H54 (cell line): ENCODE data around the gene TSPAN13.

Experiments
- DNase-seq: peaks from one replicate; pipeline ENCODE4 v3.0.0; 2011; ENCODE audit warnings: low spot score, mixed read lengths; ENCODE audit not compliant: insufficient read length
- FAIRE-seq: peaks from 3 replicates; lab custom pipeline; 2011; peaks lifted over from hg19 to GRCh38; lab: Jason Lieb, UNC
- POLR2A ChIP-seq: IDR thresholded peaks from 2 replicates; pipeline ENCODE4 v1.6.1; 2011; ENCODE audit warnings: low read depth, mild to moderate bottlenecking, low read length

TSPAN13 gene

GRCh38 chr7:16730937-16731336, 22.6 kb upstream of the TSPAN13 start:
- DNase-seq, result no peak
- no peak for TF ChIP-seq POLR2A
- FAIRE-seq, result no peak

- FAIRE-seq, result no peak
- TF ChIP-seq POLR2A, result no peak
- no peak for DNase-seq
Measured at GRCh38 chr7:16732828-16733227, 20.7 kb upstream of the TSPAN13 start.

GRCh38 chr7:16734148-16734726, 19.3 kb upstream of the TSPAN13 start:
- TF ChIP-seq POLR2A, result no peak
- no peak for FAIRE-seq
- DNase-seq, result no peak

DNA sequence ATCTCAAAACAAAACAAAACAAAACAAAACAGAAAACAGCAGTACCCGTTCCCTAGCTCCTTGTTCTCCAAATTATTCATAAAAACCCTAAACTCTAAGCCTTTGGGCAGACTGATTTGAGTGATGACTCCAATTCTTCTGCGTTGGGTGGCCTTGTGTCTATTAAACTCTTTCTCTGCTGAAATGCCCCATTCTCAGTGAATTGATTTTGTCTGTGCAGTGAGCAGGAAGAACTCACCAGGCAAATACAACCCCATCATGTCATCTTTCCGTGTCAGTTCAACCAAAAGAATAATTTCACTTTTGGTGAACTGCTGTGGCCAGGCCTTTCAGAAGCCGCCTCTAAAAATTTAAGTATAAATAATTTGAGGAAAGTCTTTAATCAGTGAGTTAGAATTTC, 18.5 kb upstream of the TSPAN13 start:
- no peak for FAIRE-seq
- TF ChIP-seq POLR2A, result no peak

DNA sequence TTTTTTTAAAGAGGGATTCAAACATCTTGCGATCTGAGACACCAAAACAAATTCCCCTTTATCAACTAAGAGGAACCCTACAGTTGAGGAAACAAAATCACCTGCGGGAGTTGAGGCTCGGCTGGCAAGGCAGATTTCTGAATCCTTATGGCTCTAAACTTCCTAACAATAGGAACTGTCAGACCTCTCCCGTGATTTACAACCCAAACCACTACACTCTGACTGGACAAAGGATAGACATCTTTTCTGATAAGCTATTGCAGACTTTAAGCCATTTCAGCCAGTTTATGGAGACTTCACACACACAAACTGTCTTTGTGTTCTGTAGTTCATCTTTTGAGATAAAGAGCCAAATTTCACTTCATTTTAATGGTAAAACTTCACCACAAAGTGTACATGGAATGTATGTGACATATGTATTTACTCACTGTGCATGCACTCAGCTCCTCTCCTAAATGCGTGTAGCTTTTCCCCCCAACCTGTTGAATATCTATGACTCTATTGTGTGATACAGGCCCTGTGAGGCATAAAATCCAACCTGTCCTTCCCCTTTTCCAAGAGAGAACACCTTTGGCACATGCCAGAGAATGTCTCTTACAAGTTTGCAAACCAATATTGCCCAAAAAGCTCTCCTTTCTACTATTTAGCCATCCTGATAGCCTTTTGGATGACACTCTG, 15.4 kb upstream of the TSPAN13 start:
- no peak for FAIRE-seq
- TF ChIP-seq POLR2A, result no peak

More for the DNA sequence above, 18.5 kb upstream of the TSPAN13 start:
- DNase-seq, result no peak

DNA sequence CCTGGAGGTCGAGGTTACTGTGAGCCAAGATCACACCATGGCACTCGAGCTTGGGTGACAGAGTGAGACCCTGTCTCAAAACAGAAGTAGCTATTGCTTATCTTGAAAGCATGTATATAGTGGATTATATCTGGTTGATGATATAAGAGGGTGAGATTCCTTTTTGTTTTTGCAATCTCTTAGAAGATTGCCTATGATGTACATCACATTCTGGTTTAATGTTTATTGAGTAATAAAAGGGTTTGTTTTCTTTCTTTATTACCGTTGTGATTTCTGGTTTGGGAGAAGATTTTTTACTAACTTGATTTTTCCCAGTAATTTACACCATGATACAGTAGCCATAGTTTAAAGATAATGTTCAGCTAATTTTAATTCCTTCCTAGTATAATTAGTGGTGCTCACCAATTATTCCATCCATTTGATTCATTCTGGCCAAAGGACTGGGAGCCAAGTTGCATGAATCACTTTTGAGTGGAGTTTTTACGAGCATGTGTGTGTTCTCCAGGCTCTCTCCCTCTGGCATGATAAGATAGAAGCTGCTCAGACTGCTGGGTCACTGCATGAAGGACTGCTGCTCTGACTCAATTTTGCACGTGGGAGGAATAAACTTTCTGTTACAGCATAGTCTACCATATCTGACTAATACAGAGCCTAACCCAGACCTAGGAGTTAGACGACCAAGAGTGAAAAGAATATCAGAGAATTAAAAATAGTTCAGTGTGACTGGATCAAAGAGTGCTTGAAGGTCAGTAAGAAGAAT, 13.5 kb upstream of the TSPAN13 start:
- DNase-seq (peak; percentile 92), FAIRE-seq (peak; percentile 90)

More for the DNA sequence above, 15.4 kb upstream of the TSPAN13 start:
- no peak for DNase-seq

DNA sequence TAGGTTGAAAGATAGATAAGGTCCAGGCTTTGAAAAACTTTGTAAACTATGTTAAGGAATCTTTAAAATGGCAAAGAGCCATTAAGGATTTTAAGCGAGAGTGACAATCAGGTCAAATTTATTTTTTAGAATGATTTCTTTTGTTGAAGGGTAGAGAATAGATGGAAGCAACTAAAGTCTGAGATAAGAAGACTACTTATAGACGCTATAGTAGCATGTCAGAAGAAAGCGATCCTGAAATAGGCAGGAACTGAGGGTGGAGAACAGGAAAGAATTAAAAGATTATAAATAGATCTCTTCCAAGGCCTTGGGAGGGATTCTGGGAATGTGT, 13.0 kb upstream of the TSPAN13 start:
- no peak for DNase-seq
- TF ChIP-seq POLR2A, result no peak
- no peak for FAIRE-seq

More for the DNA sequence above, 13.5 kb upstream of the TSPAN13 start:
- no peak for TF ChIP-seq POLR2A

DNA sequence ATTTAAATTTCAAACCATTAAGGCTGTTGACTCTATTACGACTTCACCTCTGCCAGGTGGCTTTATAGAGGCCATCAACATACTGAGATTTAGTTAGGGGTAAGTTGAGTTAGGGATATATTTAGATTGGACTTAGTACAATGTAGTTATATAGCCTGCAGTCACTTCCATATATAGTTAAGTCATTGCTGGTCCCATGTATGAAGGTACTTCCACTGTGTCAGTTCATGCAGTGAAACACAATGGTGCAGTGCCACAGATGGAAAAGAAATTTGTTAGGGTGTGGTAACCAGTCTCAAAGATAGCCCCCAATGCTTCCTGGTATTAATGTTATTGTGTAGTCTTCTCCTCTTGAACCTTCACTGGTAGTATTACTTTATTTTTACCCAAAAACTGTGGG, 12.6 kb upstream of the TSPAN13 start:
- DNase-seq (no peak), FAIRE-seq (no peak)
- TF ChIP-seq POLR2A, result no peak

DNA sequence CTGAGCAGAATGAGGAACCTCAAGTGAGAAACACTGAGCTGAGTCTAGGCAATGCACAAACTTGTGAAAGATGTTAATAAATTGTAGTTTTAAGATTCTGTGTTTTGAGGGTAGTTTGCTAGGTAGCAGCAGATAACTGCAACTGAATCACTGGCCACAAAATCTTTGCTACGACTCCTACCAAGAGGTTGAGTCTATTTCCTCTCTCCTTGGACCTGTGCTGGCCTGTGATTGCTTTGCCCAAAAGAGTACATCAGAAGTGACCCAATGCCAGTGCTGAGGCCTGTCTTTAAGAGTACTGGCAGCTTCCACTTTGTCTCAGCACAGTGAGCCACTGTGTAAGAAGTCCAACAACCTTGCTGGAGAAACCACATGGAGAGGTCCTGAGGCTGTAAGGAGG, 11.9 kb upstream of the TSPAN13 start:
- no peak for DNase-seq
- no peak for FAIRE-seq
- no peak for TF ChIP-seq POLR2A

DNA sequence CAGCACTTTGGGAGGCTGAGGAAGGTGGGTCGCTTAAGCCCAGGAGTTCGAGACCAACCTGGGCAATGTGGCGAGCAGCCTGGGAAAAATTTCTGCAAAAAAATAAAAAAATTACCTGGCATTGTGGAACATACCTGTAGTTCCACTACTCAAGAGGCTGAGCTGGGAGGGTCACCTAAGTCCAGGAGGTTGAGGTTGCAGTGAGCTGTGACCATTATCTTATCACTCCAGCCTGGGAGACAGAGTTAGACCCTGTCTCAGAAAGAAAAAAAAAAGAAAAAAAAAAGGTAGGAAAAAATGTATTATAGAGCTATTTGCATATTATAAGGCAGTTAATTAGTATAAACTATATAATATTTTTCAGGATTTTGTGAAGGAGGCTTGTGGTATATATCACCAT, 11.0 kb upstream of the TSPAN13 start:
- DNase-seq, result no peak
- no peak for TF ChIP-seq POLR2A
- no peak for FAIRE-seq

GRCh38 chr7:16743236-16743635, 10.3 kb upstream of the TSPAN13 start:
- DNase-seq (no peak), FAIRE-seq (no peak)
- TF ChIP-seq POLR2A, result no peak

DNA sequence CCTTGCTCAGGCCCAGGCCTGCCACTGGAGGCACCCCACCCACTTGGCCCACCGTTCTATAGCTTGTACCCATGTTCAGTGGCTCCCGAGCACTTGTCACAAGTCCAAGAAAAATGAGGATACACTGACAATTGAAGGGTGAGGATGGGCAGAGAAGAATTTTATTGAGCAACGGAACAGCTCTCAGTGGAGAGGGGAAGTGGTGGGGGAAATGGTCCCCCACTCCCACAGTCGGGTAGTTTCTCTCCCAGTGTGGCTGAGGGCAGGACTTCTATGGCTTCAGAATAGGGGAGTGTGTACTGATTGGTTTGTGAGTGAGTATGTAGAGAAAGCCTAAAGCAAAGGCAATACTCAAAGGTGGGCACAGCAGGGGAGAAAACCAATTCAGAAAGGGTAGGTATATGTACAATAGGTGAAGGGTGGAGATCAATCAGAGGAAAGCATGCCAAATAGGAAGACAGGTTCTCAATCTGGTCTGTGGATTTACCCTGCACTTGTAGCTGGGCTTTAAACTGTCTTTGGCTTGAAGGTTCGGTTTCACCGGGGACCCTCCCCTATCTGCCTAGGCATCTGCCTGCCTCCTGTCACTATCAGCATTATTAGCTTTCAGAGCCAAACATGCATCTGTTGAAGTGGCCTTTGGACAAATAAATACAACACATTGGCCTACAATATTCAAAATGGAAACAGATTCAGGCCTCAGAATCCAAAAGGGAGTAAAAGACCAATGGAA, 8.9 kb upstream of the TSPAN13 start:
- TF ChIP-seq POLR2A, result no peak
- DNase-seq (no peak), FAIRE-seq (no peak)

GRCh38 chr7:16745645-16746044, 7.9 kb upstream of the TSPAN13 start:
- no peak for DNase-seq
- no peak for FAIRE-seq
- no peak for TF ChIP-seq POLR2A

DNA sequence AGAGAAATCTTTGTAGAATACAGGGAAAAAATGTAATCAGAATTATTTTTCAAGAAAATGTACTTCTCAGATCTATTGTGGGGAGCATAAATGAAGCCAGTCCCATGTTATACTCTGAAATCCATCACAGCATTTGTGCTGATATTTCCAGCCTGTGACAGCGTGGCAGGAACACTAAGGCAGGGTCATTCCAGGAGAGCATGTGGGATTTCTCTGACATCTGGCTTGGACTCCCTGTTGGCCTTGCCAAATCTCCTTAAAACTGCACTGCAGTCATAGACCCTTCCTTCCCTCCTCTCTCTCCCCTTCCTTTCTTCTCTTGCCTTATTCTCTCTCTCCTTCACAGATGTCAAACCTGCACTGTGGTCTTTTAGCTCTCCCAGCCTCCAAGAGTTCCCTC, 6.5 kb upstream of the TSPAN13 start:
- FAIRE-seq, result no peak
- no peak for TF ChIP-seq POLR2A
- no peak for DNase-seq
